GM20000 (cell line): Measurements from ENCODE around the gene USP5.
"Not testable (repeated sequence)": the region's sequence is repeated elsewhere in the genome, so short reads cannot be mapped to it uniquely, and the experiment has no call there.

Experiments used
- DNase-seq: peaks from one replicate; pipeline ENCODE4 v3.0.0; 2012; ENCODE audit warnings: low spot score
- CTCF ChIP-seq: IDR thresholded peaks from 2 replicates; pipeline ENCODE4 v1.5.1; 2012; ENCODE audit warnings: mild to moderate bottlenecking, control low read depth; ENCODE audit errors: extremely low read depth, missing control alignments

USP5 gene

GRCh38 chr12:6867413-6868210, 15.7 kb downstream of the USP5 start, which contains the start of gene TPI1:
TSS of gene TPI1 (plus strand) at chr12:6867531. CDS start at chr12:6867567, 36 bp downstream.
- peak; percentile 95 for DNase-seq
- TF ChIP-seq CTCF, result no peak

- no peak for TF ChIP-seq CTCF
- DNase-seq, result no peak
Measured at GRCh38 chr12:6868211-6869048, 16.5 kb downstream of the USP5 start.

GRCh38 chr12:6869049-6870021, 17.4 kb downstream of the USP5 start:
- peak; percentile 83 for DNase-seq
- peak; percentile 74 for TF ChIP-seq CTCF

DNA sequence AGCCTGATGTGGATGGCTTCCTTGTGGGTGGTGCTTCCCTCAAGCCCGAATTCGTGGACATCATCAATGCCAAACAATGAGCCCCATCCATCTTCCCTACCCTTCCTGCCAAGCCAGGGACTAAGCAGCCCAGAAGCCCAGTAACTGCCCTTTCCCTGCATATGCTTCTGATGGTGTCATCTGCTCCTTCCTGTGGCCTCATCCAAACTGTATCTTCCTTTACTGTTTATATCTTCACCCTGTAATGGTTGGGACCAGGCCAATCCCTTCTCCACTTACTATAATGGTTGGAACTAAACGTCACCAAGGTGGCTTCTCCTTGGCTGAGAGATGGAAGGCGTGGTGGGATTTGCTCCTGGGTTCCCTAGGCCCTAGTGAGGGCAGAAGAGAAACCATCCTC, 18.4 kb downstream of the USP5 start:
- DNase-seq, result not testable (repeated sequence)

DNA sequence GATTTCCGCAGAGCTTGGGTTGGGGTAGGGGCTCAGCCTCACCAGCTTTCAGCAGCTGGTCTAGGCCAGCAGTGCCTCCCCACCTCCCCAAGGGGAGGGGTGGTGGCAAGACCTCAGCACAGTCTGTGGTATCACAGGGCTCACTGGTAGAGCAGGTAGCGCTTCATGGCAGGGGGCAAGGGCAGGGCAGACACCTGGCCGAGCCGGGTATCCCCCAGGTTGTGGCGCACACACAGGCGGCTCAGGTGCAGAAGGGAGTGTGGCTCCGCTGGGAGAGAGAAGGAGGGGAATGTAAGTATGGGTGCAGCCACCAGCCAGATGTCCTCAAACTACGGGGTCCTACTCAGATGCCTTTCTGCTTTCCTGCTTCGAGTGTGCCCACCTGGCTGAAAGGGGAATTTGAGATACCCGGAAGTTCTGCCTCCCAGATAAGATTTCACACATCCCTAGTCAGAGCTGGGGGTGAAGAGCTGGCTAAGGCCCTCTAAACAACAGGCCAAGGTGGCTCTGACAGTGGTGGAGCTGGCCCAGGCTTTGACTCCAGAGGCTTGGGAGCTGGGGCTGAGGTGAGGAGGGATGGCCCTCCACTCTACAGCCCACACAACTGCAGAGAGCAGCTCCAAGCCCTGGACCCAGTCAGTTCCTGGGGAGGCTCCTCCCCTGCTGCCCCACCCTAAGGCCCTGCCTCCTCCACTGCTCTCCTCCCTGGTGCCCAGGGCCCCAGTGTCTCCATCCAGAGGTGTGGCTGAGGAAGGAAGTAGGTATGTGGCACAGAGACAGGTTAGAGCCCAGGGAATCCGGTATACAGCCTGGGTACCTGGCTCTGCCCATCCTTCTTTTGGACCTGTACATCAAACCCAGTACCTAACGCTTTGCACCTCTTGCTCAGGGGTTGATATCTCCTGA, 19.4 kb downstream of the USP5 start:
- DNase-seq, result peak; percentile 57
- no peak for TF ChIP-seq CTCF

GRCh38 chr12:6872073-6873048, 20.4 kb downstream of the USP5 start:
- DNase-seq, result peak; percentile 89
- peak; percentile 100 for TF ChIP-seq CTCF
